Astrocyte of the hippocampus (primary cell): ENCODE measurements around the gene NGRN.

Source experiments
- DNase-seq: peaks from one replicate; pipeline ENCODE4 v3.0.0; 2011; ENCODE audit warnings: low read depth, low spot score

NGRN gene

GRCh38 chr15:90265271-90266060, at the start of gene NGRN:
Gene NGRN (plus strand): TSS chr15:90265672. CDS start chr15:90265713, 41 bp downstream.
- DNase-seq: peak; percentile 95

GRCh38 chr15:90217671-90218394, 47.6 kb upstream of the NGRN start:
- DNase-seq: no peak

- peak; percentile 53 for DNase-seq
These were observed 45.9 kb upstream of the NGRN start for GRCh38 chr15:90219421-90220141.

- peak; percentile 87 for DNase-seq
These were observed 44.1 kb upstream of the NGRN start for GRCh38 chr15:90221246-90221900.

- no peak for DNase-seq
These were observed 42.9 kb upstream of the NGRN start for GRCh38 chr15:90222547-90222946.

- DNase-seq: no peak
These were observed 41.9 kb upstream of the NGRN start for GRCh38 chr15:90223441-90224165.

- no peak for DNase-seq
These were observed 40.4 kb upstream of the NGRN start for GRCh38 chr15:90225047-90225446.

- no peak for DNase-seq
These were observed 39.8 kb upstream of the NGRN start for GRCh38 chr15:90225504-90226234.

- no peak for DNase-seq
These were observed 38.1 kb upstream of the NGRN start for GRCh38 chr15:90227336-90227735.

- no peak for DNase-seq
These were observed 37.4 kb upstream of the NGRN start for GRCh38 chr15:90227816-90228772.

- DNase-seq: no peak
These were observed 36.5 kb upstream of the NGRN start for GRCh38 chr15:90228960-90229359.

- no peak for DNase-seq
These were observed 35.4 kb upstream of the NGRN start for GRCh38 chr15:90230071-90230494.

GRCh38 chr15:90230610-90231009, 34.9 kb upstream of the NGRN start:
- no peak for DNase-seq

GRCh38 chr15:90231028-90232017, 34.1 kb upstream of the NGRN start:
- DNase-seq: no peak

GRCh38 chr15:90232196-90232595, 33.3 kb upstream of the NGRN start:
- no peak for DNase-seq

GRCh38 chr15:90232941-90233386, 32.5 kb upstream of the NGRN start:
- no peak for DNase-seq

- DNase-seq: peak; percentile 99
These were observed 31.9 kb upstream of the NGRN start, which contains the start of gene CIB1 for GRCh38 chr15:90233387-90234095. Gene CIB1 (minus strand): TSS chr15:90233941. CDS start chr15:90233885, 56 bp downstream.
